ENCODE data around the gene KSR1.

GRCh38 chr17:27451906-27452305, 4.3 kb upstream of the KSR1 start:
- TF ChIP-seq CTCF (conservative IDR thresholded peaks at IDR 0.05; ENCODE audit: low read depth in 2 of 2) (no peak), POLR2AphosphoS5 (IDR thresholded peaks at IDR 0.05; ENCODE audit: low read depth) (no peak), REST (IDR thresholded peaks at IDR 0.05; ENCODE audit: unreplicated experiment) (no peak), EZH2 (IDR thresholded peaks at IDR 0.05; ENCODE audit: low read depth, unreplicated experiment) (no peak), EZH2phosphoT487 (IDR thresholded peaks at IDR 0.05; ENCODE audit: unreplicated experiment) (no peak), CREB1 (CRISPR knock-in tag; IDR thresholded peaks at IDR 0.05; ENCODE audit: low read depth) (no peak), NANOG (IDR thresholded peaks at IDR 0.05; ENCODE audit: borderline replicate concordance) (no peak), STAT1 (IDR thresholded peaks at IDR 0.05; ENCODE audit: unreplicated experiment) (no peak), ZNF114 (CRISPR knock-in tag; IDR thresholded peaks at IDR 0.05) (no peak), JUNB (IDR thresholded peaks at IDR 0.05; ENCODE audit: unreplicated experiment) (no peak)
- TF ChIP-seq, protein P1, sequence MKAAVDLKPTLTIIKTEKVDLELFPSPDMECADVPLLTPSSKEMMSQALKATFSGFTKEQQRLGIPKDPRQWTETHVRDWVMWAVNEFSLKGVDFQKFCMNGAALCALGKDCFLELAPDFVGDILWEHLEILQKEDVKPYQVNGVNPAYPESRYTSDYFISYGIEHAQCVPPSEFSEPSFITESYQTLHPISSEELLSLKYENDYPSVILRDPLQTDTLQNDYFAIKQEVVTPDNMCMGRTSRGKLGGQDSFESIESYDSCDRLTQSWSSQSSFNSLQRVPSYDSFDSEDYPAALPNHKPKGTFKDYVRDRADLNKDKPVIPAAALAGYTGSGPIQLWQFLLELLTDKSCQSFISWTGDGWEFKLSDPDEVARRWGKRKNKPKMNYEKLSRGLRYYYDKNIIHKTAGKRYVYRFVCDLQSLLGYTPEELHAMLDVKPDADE (IDR thresholded peaks at IDR 0.05) = no peak
- TF ChIP-seq, protein P2, sequence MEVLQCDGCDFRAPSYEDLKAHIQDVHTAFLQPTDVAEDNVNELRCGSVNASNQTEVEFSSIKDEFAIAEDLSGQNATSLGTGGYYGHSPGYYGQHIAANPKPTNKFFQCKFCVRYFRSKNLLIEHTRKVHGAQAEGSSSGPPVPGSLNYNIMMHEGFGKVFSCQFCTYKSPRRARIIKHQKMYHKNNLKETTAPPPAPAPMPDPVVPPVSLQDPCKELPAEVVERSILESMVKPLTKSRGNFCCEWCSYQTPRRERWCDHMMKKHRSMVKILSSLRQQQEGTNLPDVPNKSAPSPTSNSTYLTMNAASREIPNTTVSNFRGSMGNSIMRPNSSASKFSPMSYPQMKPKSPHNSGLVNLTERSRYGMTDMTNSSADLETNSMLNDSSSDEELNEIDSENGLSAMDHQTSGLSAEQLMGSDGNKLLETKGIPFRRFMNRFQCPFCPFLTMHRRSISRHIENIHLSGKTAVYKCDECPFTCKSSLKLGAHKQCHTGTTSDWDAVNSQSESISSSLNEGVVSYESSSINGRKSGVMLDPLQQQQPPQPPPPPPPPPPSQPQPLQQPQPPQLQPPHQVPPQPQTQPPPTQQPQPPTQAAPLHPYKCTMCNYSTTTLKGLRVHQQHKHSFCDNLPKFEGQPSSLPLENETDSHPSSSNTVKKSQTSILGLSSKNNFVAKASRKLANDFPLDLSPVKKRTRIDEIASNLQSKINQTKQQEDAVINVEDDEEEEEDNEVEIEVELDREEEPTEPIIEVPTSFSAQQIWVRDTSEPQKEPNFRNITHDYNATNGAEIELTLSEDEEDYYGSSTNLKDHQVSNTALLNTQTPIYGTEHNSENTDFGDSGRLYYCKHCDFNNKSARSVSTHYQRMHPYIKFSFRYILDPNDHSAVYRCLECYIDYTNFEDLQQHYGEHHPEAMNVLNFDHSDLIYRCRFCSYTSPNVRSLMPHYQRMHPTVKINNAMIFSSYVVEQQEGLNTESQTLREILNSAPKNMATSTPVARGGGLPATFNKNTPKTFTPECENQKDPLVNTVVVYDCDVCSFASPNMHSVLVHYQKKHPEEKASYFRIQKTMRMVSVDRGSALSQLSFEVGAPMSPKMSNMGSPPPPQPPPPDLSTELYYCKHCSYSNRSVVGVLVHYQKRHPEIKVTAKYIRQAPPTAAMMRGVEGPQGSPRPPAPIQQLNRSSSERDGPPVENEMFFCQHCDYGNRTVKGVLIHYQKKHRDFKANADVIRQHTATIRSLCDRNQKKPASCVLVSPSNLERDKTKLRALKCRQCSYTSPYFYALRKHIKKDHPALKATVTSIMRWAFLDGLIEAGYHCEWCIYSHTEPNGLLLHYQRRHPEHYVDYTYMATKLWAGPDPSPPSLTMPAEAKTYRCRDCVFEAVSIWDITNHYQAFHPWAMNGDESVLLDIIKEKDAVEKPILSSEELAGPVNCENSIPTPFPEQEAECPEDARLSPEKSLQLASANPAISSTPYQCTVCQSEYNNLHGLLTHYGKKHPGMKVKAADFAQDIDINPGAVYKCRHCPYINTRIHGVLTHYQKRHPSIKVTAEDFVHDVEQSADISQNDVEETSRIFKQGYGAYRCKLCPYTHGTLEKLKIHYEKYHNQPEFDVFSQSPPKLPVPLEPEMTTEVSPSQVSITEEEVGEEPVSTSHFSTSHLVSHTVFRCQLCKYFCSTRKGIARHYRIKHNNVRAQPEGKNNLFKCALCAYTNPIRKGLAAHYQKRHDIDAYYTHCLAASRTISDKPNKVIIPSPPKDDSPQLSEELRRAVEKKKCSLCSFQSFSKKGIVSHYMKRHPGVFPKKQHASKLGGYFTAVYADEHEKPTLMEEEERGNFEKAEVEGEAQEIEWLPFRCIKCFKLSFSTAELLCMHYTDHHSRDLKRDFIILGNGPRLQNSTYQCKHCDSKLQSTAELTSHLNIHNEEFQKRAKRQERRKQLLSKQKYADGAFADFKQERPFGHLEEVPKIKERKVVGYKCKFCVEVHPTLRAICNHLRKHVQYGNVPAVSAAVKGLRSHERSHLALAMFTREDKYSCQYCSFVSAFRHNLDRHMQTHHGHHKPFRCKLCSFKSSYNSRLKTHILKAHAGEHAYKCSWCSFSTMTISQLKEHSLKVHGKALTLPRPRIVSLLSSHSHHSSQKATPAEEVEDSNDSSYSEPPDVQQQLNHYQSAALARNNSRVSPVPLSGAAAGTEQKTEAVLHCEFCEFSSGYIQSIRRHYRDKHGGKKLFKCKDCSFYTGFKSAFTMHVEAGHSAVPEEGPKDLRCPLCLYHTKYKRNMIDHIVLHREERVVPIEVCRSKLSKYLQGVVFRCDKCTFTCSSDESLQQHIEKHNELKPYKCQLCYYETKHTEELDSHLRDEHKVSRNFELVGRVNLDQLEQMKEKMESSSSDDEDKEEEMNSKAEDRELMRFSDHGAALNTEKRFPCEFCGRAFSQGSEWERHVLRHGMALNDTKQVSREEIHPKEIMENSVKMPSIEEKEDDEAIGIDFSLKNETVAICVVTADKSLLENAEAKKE (CRISPR knock-in tag; IDR thresholded peaks at IDR 0.05) = no peak
